ENCODE measurements around the gene LMF2.

- TF ChIP-seq EZH2 (IDR thresholded peaks at IDR 0.05; ENCODE audit: insufficient read depth, low read length) (no peak), CTCF (IDR thresholded peaks at IDR 0.05; ENCODE audit: insufficient read depth, low read depth, low read length) (no peak)
These were observed 11.1 kb upstream of the LMF2 start for GRCh38 chr22:50518606-50519005.
